Small intestine (tissue), 7 donors: ENCODE results near the gene OR1J4. TPM values are rescaled to one million over a fixed set of nuclear protein-coding genes. Genes with fewer than 3 reads are reported as not detected.

Experiments used
- DNase-seq, 2 donors: peaks; one replicate each; pipeline versions ENCODE4 v3.0.0 to v3.0.0-alpha.2; 2013
- FAIRE-seq: peaks from 2 replicates; lab custom pipeline; 2012; peaks lifted over from hg19 to GRCh38; lab: Jason Lieb, UNC
- H3K27ac ChIP-seq, 3 donors: one replicate each; pipeline ENCODE4 v1.5.1; 2013; ENCODE audit warnings: low read length in 2 of 3, mild to moderate bottlenecking in 2 of 3, control low read depth in 1 of 3, inconsistent platforms in 1 of 3, low read depth in 1 of 3, moderate library complexity in 1 of 3
- H3K27me3 ChIP-seq, 3 donors: one replicate each; pipeline ENCODE4 v1.6.1; 2013; ENCODE audit warnings: low read length in 3 of 3, inconsistent platforms in 1 of 3; ENCODE audit not compliant: control insufficient read depth in 3 of 3, insufficient read depth in 3 of 3
- H3K36me3 ChIP-seq, 3 donors: one replicate each; pipeline ENCODE4 v1.6.1; 2013; ENCODE audit warnings: low read length in 3 of 3, inconsistent platforms in 1 of 3, low read depth in 1 of 3, mild to moderate bottlenecking in 1 of 3, moderate library complexity in 1 of 3; ENCODE audit not compliant: control insufficient read depth in 3 of 3, insufficient read depth in 2 of 3
- H3K4me1 ChIP-seq, 3 donors: one replicate each; pipeline ENCODE4 v1.6.1; 2013; ENCODE audit warnings: low read length in 2 of 3, inconsistent platforms in 1 of 3, low read depth in 1 of 3, mild to moderate bottlenecking in 1 of 3, moderate library complexity in 1 of 3; ENCODE audit not compliant: control insufficient read depth in 3 of 3, insufficient read depth in 2 of 3
- H3K4me3 ChIP-seq, 3 donors: one replicate each; pipeline ENCODE4 v1.5.1; 2013; ENCODE audit warnings: low read length in 3 of 3, control low read depth in 1 of 3, inconsistent platforms in 1 of 3, low read depth in 1 of 3, mild to moderate bottlenecking in 1 of 3, moderate library complexity in 1 of 3
- H3K9me3 ChIP-seq, 2 donors: one replicate each; pipeline ENCODE4 v1.6.1; 2013; ENCODE audit warnings: low read depth in 1 of 2, low read length in 1 of 2; ENCODE audit not compliant: control insufficient read depth in 2 of 2, insufficient read depth in 1 of 2
- WGBS, 3 donors: extraction: QIAGEN DNeasy Blood & Tissue Kit; methylation state at CpG; one replicate each; pipeline ENCODE4 v1.1.7; 2013; 5-methylcytosine and 5-hydroxymethylcytosine counted together
- polyA plus RNA-seq, 4 donors: library from polyadenylated mRNA; stranded (reverse) in 3 of 4; unstranded in 1 of 4; fragments of 200-250 nt in 3 of 4; fragments of 120-200 nt in 1 of 4; gene quantifications; one replicate each; pipeline versions ENCODE4 v1.2.1 to v1.2.3, GENCODE V29; 2013
- donor health status: healthy with polysubstance abuse.
- donor health status: control.
- donor health status: control.
- donor health status: Bipolar disorder and iron deficiency.
- donor health status: healthy.

The OR1J4 gene
- polyA plus RNA-seq, 4 donors: not detected

DNA sequence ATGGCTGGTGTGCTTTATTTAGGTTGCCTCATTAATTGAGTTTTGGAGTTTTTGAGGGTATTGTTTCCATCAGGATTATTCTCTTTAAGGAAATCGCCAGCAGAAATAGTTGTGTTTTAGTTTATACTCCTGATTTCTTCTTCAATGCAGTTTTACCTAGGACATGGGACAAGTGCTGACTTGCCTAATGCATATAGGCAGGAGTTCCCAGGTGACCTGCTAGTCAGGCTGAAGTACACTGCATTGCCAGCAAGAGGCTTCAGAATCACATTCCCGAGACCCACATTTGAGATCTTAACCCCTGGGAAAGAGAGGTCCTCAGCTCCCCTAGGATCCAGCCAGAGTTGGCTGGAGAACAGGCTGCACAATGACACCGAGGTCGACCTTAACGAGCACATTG lies 32.4 kb downstream of the OR1J4 start:
- DNase-seq (no peak), FAIRE-seq (no peak)
- WGBS, 3 donors: 75 to 80% (median 76%) methylated on average over 5 of the region's 5 CpGs

DNA sequence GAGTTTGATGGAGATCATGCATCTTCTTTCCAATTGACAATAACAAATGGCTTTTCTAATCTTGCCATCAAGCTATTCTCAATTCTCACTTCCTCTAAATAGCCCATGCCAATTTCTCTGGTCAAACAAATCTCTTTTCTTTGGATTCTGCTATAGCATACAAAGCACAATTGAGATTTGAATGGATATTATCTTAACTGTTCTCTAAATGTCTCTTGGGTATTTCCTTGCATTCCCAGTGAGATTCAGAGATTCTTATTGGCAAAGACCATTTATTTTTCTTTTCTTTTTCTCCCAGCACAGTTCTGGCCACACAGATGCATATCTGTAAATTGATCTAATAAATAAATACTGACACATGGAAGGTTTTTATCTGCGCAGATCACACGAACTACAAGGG lies 33.9 kb downstream of the OR1J4 start, which contains the start of gene OR1N2:
Gene OR1N2 (plus strand): TSS at position 301 of the 400 bp plus-strand sequence. CDS start 100 bp downstream, outside the sequence.
- H3K4me1 ChIP-seq: no peaks in the 10 kb centered on the region
- FAIRE-seq: no peak
- no peak within 1 kb of the TSS for H3K4me3 ChIP-seq
- DNase-seq: no peak
- H3K9me3 ChIP-seq: no peaks in the 10 kb centered on the region
- H3K27me3 ChIP-seq: peaks cover 0 to 9% (median 0%) of the 10 kb centered on the region in 3 donors
- no peak within 1 kb of the TSS for H3K27ac ChIP-seq
- H3K36me3 ChIP-seq: no peaks in the 10 kb centered on the region
- WGBS, 3 donors: 69 to 76% (median 72%) methylated on average over 2 of the region's 2 CpGs

More for the DNA sequence above, 32.4 kb downstream of the OR1J4 start:
- H3K36me3 ChIP-seq: no peaks in the 10 kb centered on the region
- H3K4me1 ChIP-seq: no peaks in the 10 kb centered on the region
- H3K27me3 ChIP-seq: peaks cover 0 to 9% (median 0%) of the 10 kb centered on the region in 3 donors
- no peaks in the 10 kb centered on the region for H3K9me3 ChIP-seq
- no peak overlapping the region for H3K27ac ChIP-seq
- H3K4me3 ChIP-seq: no peak overlapping the region

DNA sequence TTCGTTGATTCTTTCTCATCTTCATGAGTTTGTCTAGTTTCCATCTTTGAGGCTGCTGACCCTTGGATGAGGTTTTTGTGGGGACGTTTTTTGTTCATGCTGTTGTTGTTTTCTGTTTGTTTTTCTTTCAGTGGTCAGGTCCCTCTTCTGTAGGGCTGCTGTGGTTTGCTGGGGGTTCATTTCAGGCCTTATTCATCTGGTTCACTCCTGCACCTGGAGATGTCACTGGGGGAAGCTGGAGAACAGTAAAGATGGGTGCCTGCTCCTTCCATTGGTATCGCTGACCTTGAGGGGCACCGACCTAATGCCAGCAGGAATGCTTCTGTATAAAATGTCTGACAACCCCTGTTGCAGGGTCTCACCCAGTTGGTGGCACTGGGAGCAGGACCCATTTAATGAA lies 42.5 kb downstream of the OR1J4 start:
- H3K27ac ChIP-seq: no peak overlapping the region
- H3K36me3 ChIP-seq: no peaks in the 10 kb centered on the region
- 68 to 78% (median 69%) methylated on average over 4 of the region's 4 CpGs for WGBS, 3 donors
- DNase-seq (no peak), FAIRE-seq (no peak)
- no peak overlapping the region for H3K4me3 ChIP-seq
- no peaks in the 10 kb centered on the region for H3K4me1 ChIP-seq
- H3K27me3 ChIP-seq: peaks cover 0 to 2% (median 0%) of the 10 kb centered on the region in 3 donors
- H3K9me3 ChIP-seq: no peaks in the 10 kb centered on the region

DNA sequence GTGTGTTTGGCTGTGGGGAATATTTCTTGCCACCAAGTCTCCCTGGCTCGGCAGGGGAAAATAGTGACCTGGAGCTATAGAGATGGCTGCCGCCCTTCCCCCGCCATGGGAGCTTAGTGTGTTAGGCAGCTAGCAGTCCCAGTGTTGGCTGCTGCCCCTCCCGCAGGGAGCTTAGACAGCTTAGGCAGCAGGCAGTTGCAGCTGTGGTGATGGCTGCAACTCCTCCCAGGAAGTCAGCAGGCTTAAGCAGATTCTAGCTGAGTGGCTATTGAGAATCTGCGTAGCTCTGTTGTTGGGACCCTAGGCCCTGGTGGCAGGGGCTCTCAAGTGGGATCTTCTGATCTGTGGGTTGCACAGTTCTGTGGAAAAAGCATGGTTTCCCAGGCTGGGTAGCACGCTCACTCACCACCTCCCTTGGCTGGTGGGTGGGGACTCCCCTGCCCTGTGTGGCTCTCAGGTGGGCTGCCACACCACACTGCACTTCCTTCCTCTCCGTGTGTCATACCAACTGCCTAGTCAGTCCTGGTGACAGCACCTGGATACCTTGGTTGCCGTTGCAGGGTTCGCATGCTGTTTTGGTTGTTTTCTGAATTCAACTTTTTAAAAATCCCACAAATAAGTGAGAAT lies 43.3 kb downstream of the OR1J4 start:
- 45 to 50% (median 47%) methylated on average over 9 of the region's 9 CpGs for WGBS, 3 donors

DNA sequence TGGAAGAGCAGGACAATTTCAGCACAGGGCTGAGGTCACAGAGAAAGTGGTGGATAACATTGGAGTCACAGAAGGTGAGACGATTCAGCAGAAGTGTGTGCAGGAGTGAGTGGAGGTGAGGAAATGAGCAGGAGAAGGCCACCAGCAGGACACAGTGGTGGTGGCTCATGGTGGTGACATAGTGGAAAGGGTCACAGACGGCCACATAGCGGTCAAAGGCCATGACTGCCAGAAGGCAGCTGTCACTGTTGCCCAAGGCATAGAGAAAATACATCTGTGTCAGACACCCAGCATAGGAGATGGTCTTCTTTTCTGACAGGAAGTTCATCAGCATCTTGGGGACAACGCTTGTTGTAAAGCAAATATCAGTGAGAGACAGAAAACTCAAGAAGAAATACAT lies 49.0 kb downstream of the OR1J4 start:
- peaks cover 0 to 2% (median 0%) of the 10 kb centered on the region in 3 donors for H3K27me3 ChIP-seq
- 87 to 93% (median 88%) methylated on average over 4 of the region's 4 CpGs for WGBS, 3 donors
- no peaks in the 10 kb centered on the region for H3K4me1 ChIP-seq
- FAIRE-seq: no peak
- H3K27ac ChIP-seq: no peak overlapping the region
- no peak overlapping the region for H3K4me3 ChIP-seq
- no peaks in the 10 kb centered on the region for H3K9me3 ChIP-seq
- H3K36me3 ChIP-seq: no peaks in the 10 kb centered on the region
- no peak for DNase-seq

More for the DNA sequence above, 43.3 kb downstream of the OR1J4 start:
- DNase-seq (no peak), FAIRE-seq (no peak)
- H3K9me3 ChIP-seq: no peaks in the 10 kb centered on the region
- H3K27me3 ChIP-seq: peaks cover 0 to 2% (median 0%) of the 10 kb centered on the region in 3 donors
- H3K4me1 ChIP-seq: no peaks in the 10 kb centered on the region
- H3K36me3 ChIP-seq: no peaks in the 10 kb centered on the region
- no peak overlapping the region for H3K27ac ChIP-seq
- H3K4me3 ChIP-seq: no peak overlapping the region

Other genes with a start within 250 kb of the OR1J4 start
- gene PTGS1, start 148.1 kb upstream of the OR1J4 start, polyA plus RNA-seq: 1 to 10 TPM; 1.8 to 7.5 (median 3.9) TPM
- gene OR1J1, start 41.2 kb upstream of the OR1J4 start, polyA plus RNA-seq: not detected
- not detected for gene OR1J2, start 8.3 kb upstream of the OR1J4 start, polyA plus RNA-seq
- gene OR1N1, start 8.2 kb downstream of the OR1J4 start, polyA plus RNA-seq: not detected
- not detected for gene OR1N2, start 34.0 kb downstream of the OR1J4 start, polyA plus RNA-seq
- gene OR1L8, start 64.2 kb downstream of the OR1J4 start, polyA plus RNA-seq: under 1 TPM in 2 of 4 donors, not detected in 2; 0.03 to 0.07 TPM
- not detected for gene OR1Q1, start 95.6 kb downstream of the OR1J4 start, polyA plus RNA-seq
- not detected for gene OR1B1, start 138.5 kb downstream of the OR1J4 start, polyA plus RNA-seq
- gene OR1L1, start 142.6 kb downstream of the OR1J4 start, polyA plus RNA-seq: not detected
- gene OR1L3, start 156.0 kb downstream of the OR1J4 start, polyA plus RNA-seq: not detected
- gene OR1L4, start 204.8 kb downstream of the OR1J4 start, polyA plus RNA-seq: not detected
- gene OR1L6, start 223.2 kb downstream of the OR1J4 start, polyA plus RNA-seq: not detected